Body of pancreas (tissue), 4 donors: ENCODE measurements around the gene CAMK1D. TPM values are rescaled to one million over a fixed set of nuclear protein-coding genes. Genes with fewer than 3 reads are reported as not detected.

Source experiments
- ATAC-seq: fragments of 150-250 bp; one replicate; pipeline ENCODE4 v1.9.1; 2016
- DNase-seq, 4 donors: peaks; one replicate each; pipeline ENCODE4 v3.0.0-alpha.2; 2019
- H3K27ac ChIP-seq, 4 donors: fragments of 200-600 bp; sonication (generic); 1 replicate in 3 of 4; 2 replicates in 1 of 4; pipeline versions ENCODE4 v1.5.1 to v1.6.1; 2016 to 2019; ENCODE audit warnings: mild to moderate bottlenecking in 1 of 4, mixed read lengths in 1 of 4, moderate library complexity in 1 of 4
- H3K27me3 ChIP-seq, 2 donors: fragments of 200-600 bp; sonication (generic); one replicate each; pipeline ENCODE4 v1.6.0; 2016; ENCODE audit warnings: mild to moderate bottlenecking in 1 of 2
- H3K36me3 ChIP-seq, 2 donors: fragments of 200-600 bp; sonication (generic); replicated peaks in 1 of 2; 2 replicates each; pipeline ENCODE4 v1.5.1; 2016; ENCODE audit warnings: low read depth in 2 of 2; ENCODE audit not compliant: insufficient read depth in 1 of 2
- H3K4me1 ChIP-seq: fragments of 200-600 bp; sonication (generic); one replicate; pipeline ENCODE4 v1.6.0; 2016
- H3K4me3 ChIP-seq, 2 donors: fragments of 200-600 bp; sonication (generic); 1 replicate in 1 of 2; 2 replicates in 1 of 2; pipeline ENCODE4 v1.5.1; 2016 to 2019
- H3K9me3 ChIP-seq, 3 donors: fragments of 200-600 bp; sonication (generic); 1 replicate in 2 of 3; 2 replicates in 1 of 3; pipeline ENCODE4 v1.5.1; 2016
- CTCF ChIP-seq, 7 experiments: fragments of 450-650 bp in 4 of 7; fragments of 200-600 bp in 3 of 7; sonication (generic) in 3 of 7; IDR thresholded peaks; one replicate each; pipeline ENCODE4 v1.5.1; 2016 to 2019; ENCODE audit warnings: antibody characterized with exemption in 7 of 7
- POLR2A ChIP-seq, 3 donors: fragments of 450-650 bp; IDR thresholded peaks; one replicate each; pipeline ENCODE4 v1.6.1; 2016; ENCODE audit warnings: antibody characterized with exemption in 3 of 3, mild to moderate bottlenecking in 2 of 3
- WGBS, 2 donors: methylation state at CpG; one replicate each; pipeline ENCODE4 v1.1.5; 2017; 5-methylcytosine and 5-hydroxymethylcytosine counted together
- intact Hi-C: fragments of 100-400 bp; cut with DNase I; formaldehyde crosslinking; loops from one replicate; pipeline ENCODE4 v1.15.1; 2023
- total RNA-seq, 2 donors: library from RNA; depleted of rRNA; stranded (reverse); fragments of >200 nt; gene quantifications; one replicate each; pipeline ENCODE4 v1.1.0, GENCODE V29; 2016

Gene CAMK1D
- total RNA-seq, 2 donors from 2014 or later = 12.5 to 14.2 TPM

DNA sequence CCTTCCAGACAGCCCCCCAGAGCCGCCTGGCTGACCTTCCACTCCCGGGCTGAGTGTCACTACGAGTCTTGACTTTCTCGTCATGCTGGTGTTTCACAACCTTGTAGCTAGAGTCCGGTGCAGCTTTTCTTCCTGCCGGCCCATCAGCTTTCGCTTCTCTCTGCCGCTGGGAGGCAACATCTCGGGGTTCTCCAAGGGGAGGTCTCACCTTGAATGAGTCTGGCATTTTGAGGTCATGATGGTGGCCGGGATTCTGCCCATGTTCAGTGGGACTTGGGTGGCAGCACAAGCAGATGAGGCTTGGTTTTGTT is 285.2 kb downstream of the CAMK1D start:
- H3K36me3 ChIP-seq = no peaks in the 10 kb centered on the region
- peaks cover 19% of the 10 kb centered on the region for H3K4me1 ChIP-seq
- WGBS, 2 donors = 77 to 98% methylated on average over 9 to 10 of the region's 10 CpGs
- intact Hi-C loops = no loop called here
- no peak overlapping the region for H3K4me3 ChIP-seq
- no peaks in the 10 kb centered on the region for H3K27me3 ChIP-seq
- no peak for ATAC-seq
- no peak overlapping the region for H3K27ac ChIP-seq
- no peak for DNase-seq
- no peaks in the 10 kb centered on the region for H3K9me3 ChIP-seq
- TF ChIP-seq CTCF (IDR thresholded peaks at IDR 0.05) (no peak), POLR2A (IDR thresholded peaks at IDR 0.05) (no peak)

DNA sequence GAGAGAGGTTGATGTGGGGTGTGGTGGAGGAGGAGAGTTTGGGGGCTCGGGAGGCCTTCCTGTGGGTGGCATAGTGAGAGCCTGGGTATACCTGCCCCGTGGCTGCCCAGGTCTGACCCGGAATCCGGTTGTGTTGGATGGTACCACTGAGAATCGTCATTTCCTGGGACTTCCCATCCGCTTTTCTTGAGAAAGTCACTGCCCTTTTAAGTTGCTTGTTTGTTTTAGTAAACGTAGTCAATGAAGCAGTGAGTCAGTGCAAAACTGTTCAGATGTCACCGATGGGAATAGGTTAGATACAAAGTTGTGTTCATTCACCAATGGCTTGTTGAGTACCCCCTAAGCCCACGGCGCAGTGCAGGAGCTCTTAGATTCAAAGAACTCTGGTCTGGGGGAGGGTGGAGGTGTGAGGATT is 285.8 kb downstream of the CAMK1D start:
- Histone ChIP-seq H3K4me1 (peaks cover 17% of the 10 kb centered on the region), H3K9me3 (no peaks in the 10 kb centered on the region), H3K27me3 (no peaks in the 10 kb centered on the region), H3K4me3 (no peak overlapping the region), H3K27ac (no peak overlapping the region), H3K36me3 (no peaks in the 10 kb centered on the region)
- TF ChIP-seq POLR2A (IDR thresholded peaks at IDR 0.05) (no peak), CTCF (IDR thresholded peaks at IDR 0.05) (no peak)
- intact Hi-C loops = no loop called here
- no peak for DNase-seq
- no peak for ATAC-seq
- WGBS, 2 donors = 87 to 91% methylated on average over 10 of the region's 10 CpGs

DNA sequence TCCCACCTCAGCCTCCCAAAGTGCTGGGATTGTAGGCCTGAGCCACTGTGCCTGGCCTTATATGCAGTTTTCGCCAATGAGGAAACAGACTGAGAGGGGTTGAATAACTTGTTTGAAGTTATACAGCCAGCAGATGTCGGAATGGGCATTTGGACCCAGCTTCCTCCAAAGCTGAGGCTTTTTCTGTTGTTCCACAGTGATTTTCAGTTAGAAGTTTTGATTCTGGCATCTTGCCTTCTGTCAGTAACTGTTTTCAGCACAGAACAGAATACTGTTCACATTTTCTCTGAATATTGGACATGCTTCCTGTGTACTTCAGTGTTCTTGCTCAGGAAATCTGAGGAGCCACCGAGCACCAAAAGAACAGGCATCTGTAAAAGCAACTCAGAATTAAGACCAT is 287.2 kb downstream of the CAMK1D start:
- DNase-seq (no peak), ATAC-seq (no peak)
- intact Hi-C loops = no loop called here
- H3K4me3 ChIP-seq = no peak overlapping the region
- 87 to 98% methylated on average over 3 of the region's 3 CpGs for WGBS, 2 donors
- H3K4me1 ChIP-seq = peaks cover 7% of the 10 kb centered on the region
- H3K36me3 ChIP-seq = no peaks in the 10 kb centered on the region
- H3K9me3 ChIP-seq = no peaks in the 10 kb centered on the region
- TF ChIP-seq CTCF (IDR thresholded peaks at IDR 0.05) = no peak
- no peak for TF ChIP-seq POLR2A (IDR thresholded peaks at IDR 0.05)
- H3K27ac ChIP-seq = no peak overlapping the region
- H3K27me3 ChIP-seq = no peaks in the 10 kb centered on the region

- Histone ChIP-seq H3K4me1 (no peaks in the 10 kb centered on the region), H3K9me3 (no peaks in the 10 kb centered on the region), H3K4me3 (no peak overlapping the region), H3K36me3 (no peaks in the 10 kb centered on the region), H3K27ac (no peak overlapping the region), H3K27me3 (no peaks in the 10 kb centered on the region)
- WGBS, 2 donors = 95 to 98% methylated on average over 8 of the region's 8 CpGs
- TF ChIP-seq CTCF (IDR thresholded peaks at IDR 0.05) (no peak), POLR2A (IDR thresholded peaks at IDR 0.05) (no peak)
- ATAC-seq (no peak), DNase-seq (no peak)
- intact Hi-C loops = no loop called here
These were observed 288.3 kb downstream of the CAMK1D start for GRCh38 chr10:12637649-12638048.

GRCh38 chr10:12638103-12638502 is 288.8 kb downstream of the CAMK1D start:
- WGBS, 2 donors = 77 to 78% methylated on average over 7 of the region's 7 CpGs
- intact Hi-C loops = no loop called here
- TF ChIP-seq POLR2A (IDR thresholded peaks at IDR 0.05) = no peak
- H3K27me3 ChIP-seq = no peaks in the 10 kb centered on the region
- no peak overlapping the region for H3K4me3 ChIP-seq
- no peaks in the 10 kb centered on the region for H3K36me3 ChIP-seq
- no peaks in the 10 kb centered on the region for H3K9me3 ChIP-seq
- DNase-seq (peak in 2 of 4 donors; percentile 49 to 58), ATAC-seq (no peak)
- no peak overlapping the region for H3K27ac ChIP-seq
- no peaks in the 10 kb centered on the region for H3K4me1 ChIP-seq
